H9 (cell line): ENCODE results near the gene ZCCHC8. TPM values are rescaled to one million over a fixed set of nuclear protein-coding genes. Genes with fewer than 3 reads are reported as not detected.

Experiments used
- DNase-seq: peaks from one replicate; pipeline ENCODE4 v3.0.0-alpha.2; 2017
- H2AFZ ChIP-seq: one replicate; pipeline ENCODE4 v1.6.1; 2013; ENCODE audit warnings: mild to moderate bottlenecking, low read length, control low read depth, moderate library complexity
- H2AK5ac ChIP-seq: 2 replicates; pipeline ENCODE4 v1.6.1; 2013; ENCODE audit warnings: low read length, control low read depth, mixed read lengths; ENCODE audit not compliant: insufficient read length
- H2BK120ac ChIP-seq: one replicate; pipeline ENCODE4 v1.6.1; 2013; ENCODE audit warnings: low read depth, mild to moderate bottlenecking, low read length, control low read depth, inconsistent platforms; ENCODE audit not compliant: poor library complexity, severe bottlenecking
- H2BK12ac ChIP-seq: 2 replicates; pipeline ENCODE4 v1.6.1; 2013; ENCODE audit warnings: low read length, control low read depth, mixed read lengths, low read depth; ENCODE audit not compliant: insufficient read length
- H2BK15ac ChIP-seq: 2 replicates; pipeline ENCODE4 v1.6.1; 2013; ENCODE audit warnings: low read depth, low read length, control low read depth
- H2BK20ac ChIP-seq: one replicate; pipeline ENCODE4 v1.6.1; 2013; ENCODE audit warnings: low read depth, mild to moderate bottlenecking, low read length, control low read depth, inconsistent platforms; ENCODE audit not compliant: poor library complexity, severe bottlenecking
- H2BK5ac ChIP-seq: 2 replicates; pipeline ENCODE4 v1.6.1; 2013; ENCODE audit warnings: low read length, control low read depth, mixed read lengths; ENCODE audit not compliant: insufficient read length
- H3K14ac ChIP-seq: 2 replicates; pipeline ENCODE4 v1.6.1; 2013; ENCODE audit warnings: low read length, control low read depth; ENCODE audit not compliant: insufficient read depth
- H3K18ac ChIP-seq: 2 replicates; pipeline ENCODE4 v1.6.1; 2013; ENCODE audit warnings: low read depth, mild to moderate bottlenecking, mixed read lengths, low read length, control low read depth; ENCODE audit not compliant: insufficient read length
- H3K23ac ChIP-seq: 2 replicates; pipeline ENCODE4 v1.6.1; 2013; ENCODE audit warnings: low read length, control low read depth, mixed read lengths, low read depth; ENCODE audit not compliant: insufficient read length
- H3K23me2 ChIP-seq: 2 replicates; pipeline ENCODE4 v1.6.1; 2013; ENCODE audit warnings: low read depth, mild to moderate bottlenecking, mixed read lengths, low read length, control low read depth; ENCODE audit not compliant: insufficient read length, poor library complexity, severe bottlenecking
- H3K27ac ChIP-seq: 2 replicates; pipeline ENCODE4 v1.5.1; 2013; ENCODE audit warnings: low read length, control low read depth, mixed read lengths, low read depth; ENCODE audit not compliant: insufficient read length
- H3K27me3 ChIP-seq: 2 replicates; pipeline ENCODE4 v1.6.1; 2013; ENCODE audit warnings: low read length, control low read depth, inconsistent platforms; ENCODE audit not compliant: insufficient read depth
- H3K4ac ChIP-seq: 2 replicates; pipeline ENCODE4 v1.6.1; 2013; ENCODE audit warnings: low read depth, mild to moderate bottlenecking, control low read depth, inconsistent platforms, low read length, moderate library complexity
- H3K4me1 ChIP-seq: 2 replicates; pipeline ENCODE4 v1.6.1; 2013; ENCODE audit warnings: low read length, control low read depth, inconsistent platforms; ENCODE audit not compliant: insufficient read depth
- H3K4me2 ChIP-seq: 2 replicates; pipeline ENCODE4 v1.6.1; 2013; ENCODE audit warnings: low read length, control low read depth, mixed read lengths; ENCODE audit not compliant: insufficient read length, insufficient read depth
- H3K56ac ChIP-seq: 2 replicates; pipeline ENCODE4 v1.6.1; 2013; ENCODE audit warnings: low read depth, mild to moderate bottlenecking, mixed read lengths, low read length, control low read depth; ENCODE audit not compliant: insufficient read length
- H3K79me1 ChIP-seq: 2 replicates; pipeline ENCODE4 v1.6.1; 2013; ENCODE audit warnings: low read depth, mild to moderate bottlenecking, moderate library complexity, low read length, control low read depth, inconsistent platforms; ENCODE audit not compliant: insufficient read depth, poor library complexity, severe bottlenecking
- H3K79me2 ChIP-seq: 2 replicates; pipeline ENCODE4 v1.6.1; 2013; ENCODE audit warnings: low read length, control low read depth, inconsistent platforms; ENCODE audit not compliant: insufficient read depth
- H3K9ac ChIP-seq: 2 replicates; pipeline ENCODE4 v1.6.1; 2013; ENCODE audit warnings: low read length, control low read depth, mixed read lengths; ENCODE audit not compliant: insufficient read length; ENCODE audit errors: extremely low read depth
- H3K9me3 ChIP-seq: one replicate; pipeline ENCODE4 v1.6.1; 2013; ENCODE audit warnings: low read depth, low read length, inconsistent platforms; ENCODE audit not compliant: control insufficient read depth
- H3T11ph ChIP-seq: one replicate; pipeline ENCODE4 v1.6.1; 2013; ENCODE audit warnings: mild to moderate bottlenecking, low read length, control low read depth, inconsistent platforms
- H4K20me1 ChIP-seq: one replicate; pipeline ENCODE4 v1.6.1; 2013; ENCODE audit not compliant: control insufficient read depth, insufficient read length, insufficient read depth
- H4K5ac ChIP-seq: 2 replicates; pipeline ENCODE4 v1.6.1; 2013; ENCODE audit warnings: low read depth, mild to moderate bottlenecking, mixed read lengths, low read length, control low read depth; ENCODE audit not compliant: insufficient read length
- H4K8ac ChIP-seq: replicated peaks from 2 replicates; pipeline ENCODE4 v1.6.1; 2013; ENCODE audit warnings: low read length, control low read depth, mixed read lengths, low read depth; ENCODE audit not compliant: insufficient read length
- H4K91ac ChIP-seq: 2 replicates; pipeline ENCODE4 v1.6.1; 2013; ENCODE audit warnings: low read depth, mild to moderate bottlenecking, moderate library complexity, mixed read lengths, low read length, control low read depth; ENCODE audit not compliant: insufficient read length
- H3K27ac Mint-ChIP-seq, 3 experiments: 2 replicates in 2 of 3; 3 replicates in 1 of 3; pipeline ENCODE4 v1.8.0; 2020 to 2021; ENCODE audit warnings: mixed read lengths in 3 of 3, mild to moderate bottlenecking in 1 of 3, moderate library complexity in 1 of 3
- H3K27me3 Mint-ChIP-seq: 2 replicates; pipeline ENCODE4 v1.8.0; 2021; ENCODE audit warnings: low read depth, mild to moderate bottlenecking, moderate library complexity, mixed read lengths
- H3K36me3 Mint-ChIP-seq, 3 experiments: 2 replicates in 2 of 3; 3 replicates in 1 of 3; pipeline ENCODE4 v1.8.0; 2020 to 2021; ENCODE audit warnings: low read depth in 3 of 3, mixed read lengths in 3 of 3; ENCODE audit not compliant: insufficient read depth in 1 of 3
- H3K4me1 Mint-ChIP-seq, 2 experiments: 2 replicates each; pipeline ENCODE4 v1.8.0; 2020; ENCODE audit warnings: mixed read lengths in 2 of 2
- H3K4me3 Mint-ChIP-seq, 2 experiments: 2 replicates in 1 of 2; 3 replicates in 1 of 2; pipeline ENCODE4 v1.8.0; 2020 to 2021; ENCODE audit warnings: mild to moderate bottlenecking in 2 of 2, mixed read lengths in 2 of 2, moderate library complexity in 1 of 2
- H3K9me3 Mint-ChIP-seq, 2 experiments: 2 replicates in 1 of 2; 3 replicates in 1 of 2; pipeline ENCODE4 v1.8.0; 2020; ENCODE audit warnings: mild to moderate bottlenecking in 2 of 2, mixed read lengths in 2 of 2, moderate library complexity in 1 of 2
- CTCF ChIP-seq: fragments of 200-600 bp; sonication (generic); conservative IDR thresholded peaks from 3 replicates; pipeline ENCODE4 v1.8.0; 2021; ENCODE audit warnings: antibody characterized with exemption, mild to moderate bottlenecking
- WGBS: extraction: QIAGEN DNeasy Blood & Tissue Kit; methylation state at CpG from one replicate; pipeline ENCODE4 v1.1.7; 2013; ENCODE audit warnings: missing lambda C conversion rate, low lambda C conversion rate, mixed read lengths; ENCODE audit not compliant: insufficient read length; ENCODE audit errors: extremely low coverage; 5-methylcytosine and 5-hydroxymethylcytosine counted together
- total RNA-seq: library from RNA; stranded (reverse); gene quantifications from 2 replicates; pipeline ENCODE4 v1.2.1, GENCODE V29; 2021

The ZCCHC8 gene
- total RNA-seq, 1 experiment from 2014 or later = 37.3 TPM

GRCh38 chr12:122457627-122458026, 43.1 kb downstream of the ZCCHC8 start:
- Histone ChIP-seq H3K79me2 (no peaks in the 10 kb centered on the region), H3K4me2 (no peak overlapping the region), H3K27ac (no peak overlapping the region), H4K20me1 (no peaks in the 10 kb centered on the region), H3K56ac (no peak overlapping the region), H3K14ac (no peak overlapping the region), H3K9ac (no peak overlapping the region), H3K9me3 (no peaks in the 10 kb centered on the region), H3K79me1 (no peaks in the 10 kb centered on the region), H2AFZ (no peak overlapping the region), H2BK12ac (no peak overlapping the region), H2BK120ac (no peak overlapping the region), H4K5ac (no peak overlapping the region), H4K8ac (no peak overlapping the region), H2AK5ac (no peak overlapping the region), H3K4me1 (no peaks in the 10 kb centered on the region), H4K91ac (no peak overlapping the region), H3T11ph (no peak overlapping the region), H3K27me3 (no peaks in the 10 kb centered on the region), H2BK5ac (no peak overlapping the region), H3K23me2 (no peaks in the 10 kb centered on the region), H2BK20ac (no peak overlapping the region), H2BK15ac (no peak overlapping the region), H3K4ac (no peak overlapping the region), H3K23ac (no peak overlapping the region), H3K18ac (no peak overlapping the region)
- Mint-ChIP-seq H3K4me3 (no peak overlapping the region), H3K27me3 (no peaks in the 10 kb centered on the region), H3K4me1 (peaks cover 2 to 4% of the 10 kb centered on the region in 2 experiments; a peak in 3 of 4 replicates), H3K27ac (no peak overlapping the region), H3K36me3 (no peaks in the 10 kb centered on the region), H3K9me3 (no peaks in the 10 kb centered on the region)
- no peak for DNase-seq
- WGBS = no CpG with 5 or more reads among the region's 2 CpGs
- no peak for TF ChIP-seq CTCF
